Suprapubic skin (tissue), 4 donors: ENCODE measurements around the gene SEMA4C. TPM values are rescaled to one million over a fixed set of nuclear protein-coding genes. Genes with fewer than 3 reads are reported as not detected.

Source experiments
- DNase-seq, 2 donors: peaks; one replicate each; pipeline ENCODE4 v3.0.0-alpha.2; 2019; ENCODE audit warnings: low spot score in 2 of 2
- H3K27ac ChIP-seq: fragments of 200-600 bp; sonication (generic); one replicate; pipeline ENCODE4 v1.5.1; 2019
- H3K27me3 ChIP-seq: fragments of 200-600 bp; sonication (generic); one replicate; pipeline ENCODE4 v1.5.1; 2019
- H3K36me3 ChIP-seq: fragments of 200-600 bp; sonication (generic); one replicate; pipeline ENCODE4 v1.5.1; 2019
- H3K4me1 ChIP-seq: fragments of 200-600 bp; sonication (generic); one replicate; pipeline ENCODE4 v1.5.1; 2019
- H3K4me3 ChIP-seq: fragments of 200-600 bp; sonication (generic); one replicate; pipeline ENCODE4 v1.5.1; 2019; ENCODE audit warnings: mild to moderate bottlenecking
- H3K9me3 ChIP-seq: fragments of 200-600 bp; sonication (generic); one replicate; pipeline ENCODE4 v1.5.1; 2019
- EP300 ChIP-seq: sonication (generic); formaldehyde crosslinking; IDR thresholded peaks from one replicate; pipeline ENCODE4 v1.6.1; 2017; ENCODE audit warnings: antibody characterized with exemption
- POLR2A ChIP-seq, 2 donors: fragments of 450-650 bp; IDR thresholded peaks; one replicate each; pipeline ENCODE4 v1.6.1; 2017; ENCODE audit warnings: antibody characterized with exemption in 2 of 2, mild to moderate bottlenecking in 2 of 2, moderate library complexity in 2 of 2
- POLR2AphosphoS5 ChIP-seq, 3 donors: sonication (generic); formaldehyde crosslinking; IDR thresholded peaks; one replicate each; pipeline ENCODE4 v1.6.1; 2017; ENCODE audit warnings: antibody characterized with exemption in 3 of 3
- whole genome bisulfite sequencing: methylation state at CpG from one replicate; pipeline ENCODE4 v1.1.5; 2018; 5-methylcytosine and 5-hydroxymethylcytosine counted together
- total RNA-seq, 4 donors: library from RNA; depleted of rRNA; stranded (reverse); fragments of >200 nt; gene quantifications; one replicate each; pipeline ENCODE4 v1.1.0, GENCODE V29; 2016
- TF ChIP-seq, protein P1 (sequence below), 2 donors: fragments of 200-600 bp in 1 of 2; fragments of 450-650 bp in 1 of 2; sonication (generic) in 1 of 2; IDR thresholded peaks; one replicate each; pipeline ENCODE4 v1.5.1; 2016 to 2019; ENCODE audit warnings: antibody characterized with exemption in 2 of 2, mild to moderate bottlenecking in 1 of 2, moderate library complexity in 1 of 2

SEMA4C gene
- total RNA-seq, 4 donors from 2014 or later, result 15.7 to 28.2 (median 23.5) TPM

- no peak for DNase-seq
- Histone ChIP-seq H3K36me3 (no peaks in the 10 kb centered on the region), H3K27me3 (no peaks in the 10 kb centered on the region), H3K4me3 (no peak overlapping the region), H3K9me3 (no peaks in the 10 kb centered on the region), H3K4me1 (peaks cover 35% of the 10 kb centered on the region), H3K27ac (no peak overlapping the region)
- TF ChIP-seq, protein P1, sequence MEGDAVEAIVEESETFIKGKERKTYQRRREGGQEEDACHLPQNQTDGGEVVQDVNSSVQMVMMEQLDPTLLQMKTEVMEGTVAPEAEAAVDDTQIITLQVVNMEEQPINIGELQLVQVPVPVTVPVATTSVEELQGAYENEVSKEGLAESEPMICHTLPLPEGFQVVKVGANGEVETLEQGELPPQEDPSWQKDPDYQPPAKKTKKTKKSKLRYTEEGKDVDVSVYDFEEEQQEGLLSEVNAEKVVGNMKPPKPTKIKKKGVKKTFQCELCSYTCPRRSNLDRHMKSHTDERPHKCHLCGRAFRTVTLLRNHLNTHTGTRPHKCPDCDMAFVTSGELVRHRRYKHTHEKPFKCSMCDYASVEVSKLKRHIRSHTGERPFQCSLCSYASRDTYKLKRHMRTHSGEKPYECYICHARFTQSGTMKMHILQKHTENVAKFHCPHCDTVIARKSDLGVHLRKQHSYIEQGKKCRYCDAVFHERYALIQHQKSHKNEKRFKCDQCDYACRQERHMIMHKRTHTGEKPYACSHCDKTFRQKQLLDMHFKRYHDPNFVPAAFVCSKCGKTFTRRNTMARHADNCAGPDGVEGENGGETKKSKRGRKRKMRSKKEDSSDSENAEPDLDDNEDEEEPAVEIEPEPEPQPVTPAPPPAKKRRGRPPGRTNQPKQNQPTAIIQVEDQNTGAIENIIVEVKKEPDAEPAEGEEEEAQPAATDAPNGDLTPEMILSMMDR (IDR thresholded peaks at IDR 0.05), result peak in 1 of 2 donors; percentile 15
- TF ChIP-seq POLR2AphosphoS5 (IDR thresholded peaks at IDR 0.05), result no peak
- 86% methylated on average over 10 of the region's 10 CpGs for WGBS
Observed at GRCh38 chr2:96916156-96916630, 46.3 kb upstream of the SEMA4C start.

DNA sequence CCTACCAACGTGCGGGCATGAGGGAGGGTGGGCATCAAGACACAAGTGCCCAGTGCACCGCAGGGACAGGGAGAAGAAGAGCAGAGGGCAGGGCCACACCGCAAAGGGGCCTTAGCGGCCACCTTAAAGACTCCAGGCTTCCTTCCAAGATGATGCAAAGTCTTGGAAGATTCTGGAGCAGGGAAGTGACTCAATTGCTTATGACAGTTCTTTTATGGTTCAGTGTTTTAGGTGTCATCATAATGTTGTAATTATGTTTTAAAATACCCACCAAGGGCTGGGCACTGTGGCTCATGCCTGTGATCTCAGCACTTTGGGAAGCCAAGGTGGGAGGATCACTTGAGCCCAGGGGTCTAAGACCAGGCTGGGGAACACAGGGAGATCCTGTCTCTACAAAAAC, 44.5 kb upstream of the SEMA4C start:
- no peak for TF ChIP-seq POLR2A (IDR thresholded peaks at IDR 0.05)
- TF ChIP-seq, protein P1 (IDR thresholded peaks at IDR 0.05), result no peak
- no peak for TF ChIP-seq EP300
- TF ChIP-seq POLR2AphosphoS5 (IDR thresholded peaks at IDR 0.05), result no peak
- Histone ChIP-seq H3K27me3 (no peaks in the 10 kb centered on the region), H3K4me3 (no peak overlapping the region), H3K9me3 (no peaks in the 10 kb centered on the region), H3K27ac (no peak overlapping the region), H3K36me3 (no peaks in the 10 kb centered on the region), H3K4me1 (peaks cover 35% of the 10 kb centered on the region)
- DNase-seq, result no peak
- WGBS, result 72% methylated on average over 5 of the region's 5 CpGs

GRCh38 chr2:96913398-96914202, 43.7 kb upstream of the SEMA4C start:
- no peaks in the 10 kb centered on the region for H3K27me3 ChIP-seq
- no peak for DNase-seq
- WGBS, result 59% methylated on average over 19 of the region's 20 CpGs
- peaks cover 35% of the 10 kb centered on the region for H3K4me1 ChIP-seq
- no peaks in the 10 kb centered on the region for H3K9me3 ChIP-seq
- no peak overlapping the region for H3K27ac ChIP-seq
- no peak overlapping the region for H3K4me3 ChIP-seq
- TF ChIP-seq, protein P1 (IDR thresholded peaks at IDR 0.05), result no peak
- TF ChIP-seq POLR2A (IDR thresholded peaks at IDR 0.05), result no peak
- no peak for TF ChIP-seq POLR2AphosphoS5 (IDR thresholded peaks at IDR 0.05)
- TF ChIP-seq EP300, result no peak
- H3K36me3 ChIP-seq, result no peaks in the 10 kb centered on the region

DNA sequence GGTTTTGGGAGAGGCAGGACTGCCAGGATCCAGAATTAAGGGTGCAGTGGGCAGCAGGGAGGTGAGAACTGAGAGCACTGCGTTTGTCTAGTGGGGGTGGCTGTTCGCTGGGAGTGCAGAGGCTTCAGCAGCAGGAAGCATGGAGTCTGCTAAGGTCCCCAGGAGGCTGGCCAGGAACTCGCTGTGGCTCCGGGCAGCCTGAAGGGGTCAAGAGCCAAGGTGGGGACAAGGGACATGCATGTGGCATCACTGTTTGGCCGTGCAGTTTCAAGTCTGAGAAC, 43.2 kb upstream of the SEMA4C start:
- WGBS, result 71% methylated on average over 5 of the region's 5 CpGs
- H3K27me3 ChIP-seq, result no peaks in the 10 kb centered on the region
- no peak overlapping the region for H3K4me3 ChIP-seq
- TF ChIP-seq POLR2A (IDR thresholded peaks at IDR 0.05), result no peak
- TF ChIP-seq, protein P1 (IDR thresholded peaks at IDR 0.05), result no peak
- no peak for TF ChIP-seq POLR2AphosphoS5 (IDR thresholded peaks at IDR 0.05)
- no peak for TF ChIP-seq EP300
- H3K4me1 ChIP-seq, result peaks cover 38% of the 10 kb centered on the region
- no peak for DNase-seq
- H3K9me3 ChIP-seq, result no peaks in the 10 kb centered on the region
- no peak overlapping the region for H3K27ac ChIP-seq
- no peaks in the 10 kb centered on the region for H3K36me3 ChIP-seq

GRCh38 chr2:96912346-96913116, 42.7 kb upstream of the SEMA4C start:
- Histone ChIP-seq H3K27me3 (no peaks in the 10 kb centered on the region), H3K27ac (no peak overlapping the region), H3K4me3 (no peak overlapping the region), H3K9me3 (no peaks in the 10 kb centered on the region), H3K36me3 (no peaks in the 10 kb centered on the region), H3K4me1 (peaks cover 43% of the 10 kb centered on the region)
- DNase-seq, result no peak
- WGBS, result 79% methylated on average over 20 of the region's 22 CpGs
- TF ChIP-seq, protein P1 (IDR thresholded peaks at IDR 0.05), result no peak
